ENCODE data around the gene PCBP3. TPM values are rescaled to one million over a fixed set of nuclear protein-coding genes. Genes with fewer than 3 reads are reported as not detected.

Gene PCBP3
- total RNA-seq, 1 donor, result 1.1 TPM

DNA sequence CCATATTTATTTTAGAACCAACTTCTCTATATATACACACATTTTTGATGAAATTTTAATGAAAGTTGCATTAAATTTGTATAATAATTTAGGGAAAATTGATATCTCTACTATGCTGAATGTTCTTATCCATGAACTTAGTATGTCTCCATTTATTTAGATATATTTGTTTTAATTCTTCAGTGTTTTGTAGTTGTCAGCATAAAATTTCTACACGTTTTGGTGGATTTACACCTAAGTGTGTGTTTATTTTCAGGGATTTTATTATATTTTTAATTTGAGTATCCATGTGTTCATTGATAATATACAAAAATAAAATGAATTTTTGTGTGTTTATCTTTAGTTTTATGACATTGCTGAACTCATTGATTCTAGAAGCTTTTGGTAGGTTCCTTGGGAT lies 36.7 kb downstream of the PCBP3 start:
- H4K20me1 ChIP-seq (ENCODE audit: insufficient read depth, low read length), result no peaks in the 10 kb centered on the region
- H3K4me1 ChIP-seq (ENCODE audit: insufficient read depth, low read length), result no peaks in the 10 kb centered on the region
- no peak overlapping the region for H3K4me3 ChIP-seq (ENCODE audit: insufficient read depth, low read length)
- no peak overlapping the region for H3K4me2 ChIP-seq (ENCODE audit: insufficient read depth, low read length)
- H3K9me3 ChIP-seq (ENCODE audit: low read depth, low read length), result no peaks in the 10 kb centered on the region
- TF ChIP-seq, protein P1, sequence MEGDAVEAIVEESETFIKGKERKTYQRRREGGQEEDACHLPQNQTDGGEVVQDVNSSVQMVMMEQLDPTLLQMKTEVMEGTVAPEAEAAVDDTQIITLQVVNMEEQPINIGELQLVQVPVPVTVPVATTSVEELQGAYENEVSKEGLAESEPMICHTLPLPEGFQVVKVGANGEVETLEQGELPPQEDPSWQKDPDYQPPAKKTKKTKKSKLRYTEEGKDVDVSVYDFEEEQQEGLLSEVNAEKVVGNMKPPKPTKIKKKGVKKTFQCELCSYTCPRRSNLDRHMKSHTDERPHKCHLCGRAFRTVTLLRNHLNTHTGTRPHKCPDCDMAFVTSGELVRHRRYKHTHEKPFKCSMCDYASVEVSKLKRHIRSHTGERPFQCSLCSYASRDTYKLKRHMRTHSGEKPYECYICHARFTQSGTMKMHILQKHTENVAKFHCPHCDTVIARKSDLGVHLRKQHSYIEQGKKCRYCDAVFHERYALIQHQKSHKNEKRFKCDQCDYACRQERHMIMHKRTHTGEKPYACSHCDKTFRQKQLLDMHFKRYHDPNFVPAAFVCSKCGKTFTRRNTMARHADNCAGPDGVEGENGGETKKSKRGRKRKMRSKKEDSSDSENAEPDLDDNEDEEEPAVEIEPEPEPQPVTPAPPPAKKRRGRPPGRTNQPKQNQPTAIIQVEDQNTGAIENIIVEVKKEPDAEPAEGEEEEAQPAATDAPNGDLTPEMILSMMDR (IDR thresholded peaks at IDR 0.05; ENCODE audit: extremely low read depth, low read depth, low read length), result no peak
- no peak for DNase-seq (ENCODE audit: insufficient read length, low spot score, missing footprints)
- no peaks in the 10 kb centered on the region for H3K36me3 ChIP-seq (ENCODE audit: insufficient read depth, low read length)
- no peak overlapping the region for H2AFZ ChIP-seq (ENCODE audit: low read length)
- H3K79me2 ChIP-seq (ENCODE audit: insufficient read depth, low read length), result no peaks in the 10 kb centered on the region
- H3K27ac ChIP-seq (ENCODE audit: low read depth, low read length), result no peak overlapping the region
- no peaks in the 10 kb centered on the region for H3K27me3 ChIP-seq (ENCODE audit: insufficient read depth, low read length)

DNA sequence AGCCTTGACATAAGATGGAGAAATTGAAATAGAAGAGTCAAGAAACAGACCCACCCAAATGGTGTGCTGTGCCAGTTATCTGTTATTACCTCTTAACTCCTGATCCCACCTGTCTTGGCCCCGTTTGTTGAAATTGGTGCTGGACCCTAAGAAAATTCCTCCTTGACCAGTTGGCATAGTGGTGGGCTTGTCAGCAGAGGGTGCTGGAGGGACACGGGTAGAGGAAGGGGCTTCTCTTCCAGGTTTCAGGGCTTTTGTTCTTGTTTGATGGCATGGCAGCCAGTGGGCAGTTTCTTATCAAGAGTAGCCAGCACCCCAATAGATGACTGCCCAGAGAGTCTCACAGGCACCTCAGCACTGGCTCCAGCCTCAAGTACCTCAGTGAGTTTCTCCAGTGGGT lies 51.6 kb downstream of the PCBP3 start:
- Histone ChIP-seq H2AFZ (ENCODE audit: low read length) (no peak overlapping the region), H3K36me3 (ENCODE audit: insufficient read depth, low read length) (no peaks in the 10 kb centered on the region), H4K20me1 (ENCODE audit: insufficient read depth, low read length) (no peaks in the 10 kb centered on the region), H3K27me3 (ENCODE audit: insufficient read depth, low read length) (peaks cover 6% of the 10 kb centered on the region), H3K79me2 (ENCODE audit: insufficient read depth, low read length) (no peaks in the 10 kb centered on the region), H3K4me3 (ENCODE audit: insufficient read depth, low read length) (no peak overlapping the region), H3K9me3 (ENCODE audit: low read depth, low read length) (no peaks in the 10 kb centered on the region), H3K4me1 (ENCODE audit: insufficient read depth, low read length) (peaks cover 3% of the 10 kb centered on the region), H3K4me2 (ENCODE audit: insufficient read depth, low read length) (no peak overlapping the region), H3K27ac (ENCODE audit: low read depth, low read length) (no peak overlapping the region)
- no peak for DNase-seq (ENCODE audit: insufficient read length, low spot score, missing footprints)
- TF ChIP-seq, protein P1 (IDR thresholded peaks at IDR 0.05; ENCODE audit: extremely low read depth, low read depth, low read length), result no peak

DNA sequence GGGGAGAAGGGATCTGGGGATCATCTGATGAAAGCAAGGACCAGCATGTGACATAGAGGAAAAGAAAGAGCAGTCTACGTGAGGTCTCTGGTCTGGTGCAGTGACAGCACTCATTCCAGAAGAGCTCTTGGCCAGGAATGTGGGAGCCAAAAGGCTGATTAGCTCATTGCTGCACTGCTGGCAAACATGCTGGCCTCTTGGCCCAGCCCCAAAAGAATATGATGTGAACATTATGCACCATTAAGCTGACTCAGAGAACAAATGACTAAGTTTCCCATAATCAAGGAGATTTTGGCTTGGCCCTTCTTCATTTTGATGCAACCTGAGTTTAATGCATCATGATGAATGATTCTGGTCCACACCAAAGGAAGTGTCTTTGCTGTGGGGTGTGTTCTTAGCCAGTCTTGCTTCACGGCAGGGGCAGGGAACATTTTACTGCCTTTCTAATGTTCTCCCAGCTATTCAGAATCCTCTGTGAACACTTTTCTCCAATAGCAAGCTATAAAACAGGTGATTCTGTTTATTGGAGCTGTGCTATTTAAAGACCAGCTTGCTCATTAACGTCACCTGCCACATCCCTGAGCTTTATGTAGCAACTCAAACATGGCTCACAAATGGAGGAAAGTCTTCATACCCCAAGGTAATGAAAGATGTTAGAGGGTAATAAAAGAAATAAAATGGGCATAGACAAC lies 55.1 kb downstream of the PCBP3 start:
- no peaks in the 10 kb centered on the region for H3K79me2 ChIP-seq (ENCODE audit: insufficient read depth, low read length)
- no peaks in the 10 kb centered on the region for H3K9me3 ChIP-seq (ENCODE audit: low read depth, low read length)
- peak; percentile 87 for DNase-seq (ENCODE audit: insufficient read length, low spot score, missing footprints)
- H3K4me1 ChIP-seq (ENCODE audit: insufficient read depth, low read length), result peaks cover 3% of the 10 kb centered on the region
- TF ChIP-seq, protein P1 (IDR thresholded peaks at IDR 0.05; ENCODE audit: extremely low read depth, low read depth, low read length), result no peak
- H3K27me3 ChIP-seq (ENCODE audit: insufficient read depth, low read length), result peaks cover 10% of the 10 kb centered on the region
- no peaks in the 10 kb centered on the region for H3K36me3 ChIP-seq (ENCODE audit: insufficient read depth, low read length)
- no peak overlapping the region for H3K4me2 ChIP-seq (ENCODE audit: insufficient read depth, low read length)
- no peaks in the 10 kb centered on the region for H4K20me1 ChIP-seq (ENCODE audit: insufficient read depth, low read length)
- no peak overlapping the region for H3K27ac ChIP-seq (ENCODE audit: low read depth, low read length)
- no peak overlapping the region for H3K4me3 ChIP-seq (ENCODE audit: insufficient read depth, low read length)
- H2AFZ ChIP-seq (ENCODE audit: low read length), result no peak overlapping the region

DNA sequence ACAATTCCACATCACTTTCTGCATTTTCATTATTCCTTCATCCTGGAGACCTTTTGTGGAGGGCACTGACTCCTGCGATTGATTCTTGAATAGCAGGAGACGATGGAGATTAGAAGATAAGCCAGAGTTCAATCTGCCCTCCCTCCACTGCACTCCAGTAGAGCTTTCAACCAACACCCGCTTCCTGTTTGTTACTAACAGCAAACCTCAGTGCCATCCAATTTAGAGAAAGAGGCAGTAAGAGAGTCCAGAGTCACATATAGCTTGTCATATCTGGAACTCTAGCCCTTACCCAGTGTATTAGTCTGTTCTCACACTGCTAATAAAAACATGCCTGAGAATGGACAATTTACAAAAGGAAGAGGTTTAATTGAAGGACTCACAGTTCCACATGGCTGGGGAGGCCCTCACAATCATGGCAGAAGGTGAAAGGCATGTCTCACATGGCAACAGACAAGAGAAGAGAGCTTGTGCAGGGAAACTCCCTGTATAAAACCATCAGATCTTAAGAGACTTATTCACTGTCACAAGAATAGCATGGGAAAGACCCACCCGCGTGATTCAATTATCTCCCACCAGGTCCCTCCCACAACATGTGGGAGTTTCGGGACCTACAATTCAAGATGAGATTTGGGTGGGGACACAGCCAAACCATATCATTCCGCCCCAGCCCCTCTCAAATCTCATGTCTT lies 55.9 kb downstream of the PCBP3 start:
- Histone ChIP-seq H3K4me2 (ENCODE audit: insufficient read depth, low read length) (no peak overlapping the region), H3K27ac (ENCODE audit: low read depth, low read length) (no peak overlapping the region), H3K9me3 (ENCODE audit: low read depth, low read length) (no peaks in the 10 kb centered on the region), H3K79me2 (ENCODE audit: insufficient read depth, low read length) (no peaks in the 10 kb centered on the region), H2AFZ (ENCODE audit: low read length) (no peak overlapping the region), H3K4me1 (ENCODE audit: insufficient read depth, low read length) (peaks cover 3% of the 10 kb centered on the region), H3K4me3 (ENCODE audit: insufficient read depth, low read length) (no peak overlapping the region), H3K36me3 (ENCODE audit: insufficient read depth, low read length) (no peaks in the 10 kb centered on the region), H4K20me1 (ENCODE audit: insufficient read depth, low read length) (no peaks in the 10 kb centered on the region), H3K27me3 (ENCODE audit: insufficient read depth, low read length) (peaks cover 10% of the 10 kb centered on the region)
- DNase-seq (ENCODE audit: insufficient read length, low spot score, missing footprints), result no peak
- TF ChIP-seq, protein P1 (IDR thresholded peaks at IDR 0.05; ENCODE audit: extremely low read depth, low read depth, low read length), result no peak
